ENCODE results near the gene LMX1B.

Gene LMX1B

DNA sequence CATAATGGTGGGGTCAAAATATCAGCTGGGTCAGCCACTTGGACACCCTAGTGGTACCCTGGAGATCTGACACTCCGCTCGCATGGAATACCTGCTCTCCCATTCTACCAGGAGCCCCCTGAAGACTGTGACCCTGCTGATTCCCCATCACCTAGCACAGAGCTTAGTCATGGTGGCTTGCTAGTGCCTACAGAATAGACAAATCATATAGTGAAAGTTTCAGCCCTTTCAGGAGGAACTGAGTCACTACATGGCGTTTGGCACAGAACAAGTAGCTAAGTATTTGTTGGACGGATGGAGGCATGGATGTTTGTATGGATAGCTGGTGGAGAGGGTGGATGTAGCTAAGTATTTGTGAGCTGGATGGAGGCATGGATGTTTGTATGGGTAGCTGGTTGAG lies 65.3 kb downstream of the LMX1B start (continued):
- TF ChIP-seq, protein P1, sequence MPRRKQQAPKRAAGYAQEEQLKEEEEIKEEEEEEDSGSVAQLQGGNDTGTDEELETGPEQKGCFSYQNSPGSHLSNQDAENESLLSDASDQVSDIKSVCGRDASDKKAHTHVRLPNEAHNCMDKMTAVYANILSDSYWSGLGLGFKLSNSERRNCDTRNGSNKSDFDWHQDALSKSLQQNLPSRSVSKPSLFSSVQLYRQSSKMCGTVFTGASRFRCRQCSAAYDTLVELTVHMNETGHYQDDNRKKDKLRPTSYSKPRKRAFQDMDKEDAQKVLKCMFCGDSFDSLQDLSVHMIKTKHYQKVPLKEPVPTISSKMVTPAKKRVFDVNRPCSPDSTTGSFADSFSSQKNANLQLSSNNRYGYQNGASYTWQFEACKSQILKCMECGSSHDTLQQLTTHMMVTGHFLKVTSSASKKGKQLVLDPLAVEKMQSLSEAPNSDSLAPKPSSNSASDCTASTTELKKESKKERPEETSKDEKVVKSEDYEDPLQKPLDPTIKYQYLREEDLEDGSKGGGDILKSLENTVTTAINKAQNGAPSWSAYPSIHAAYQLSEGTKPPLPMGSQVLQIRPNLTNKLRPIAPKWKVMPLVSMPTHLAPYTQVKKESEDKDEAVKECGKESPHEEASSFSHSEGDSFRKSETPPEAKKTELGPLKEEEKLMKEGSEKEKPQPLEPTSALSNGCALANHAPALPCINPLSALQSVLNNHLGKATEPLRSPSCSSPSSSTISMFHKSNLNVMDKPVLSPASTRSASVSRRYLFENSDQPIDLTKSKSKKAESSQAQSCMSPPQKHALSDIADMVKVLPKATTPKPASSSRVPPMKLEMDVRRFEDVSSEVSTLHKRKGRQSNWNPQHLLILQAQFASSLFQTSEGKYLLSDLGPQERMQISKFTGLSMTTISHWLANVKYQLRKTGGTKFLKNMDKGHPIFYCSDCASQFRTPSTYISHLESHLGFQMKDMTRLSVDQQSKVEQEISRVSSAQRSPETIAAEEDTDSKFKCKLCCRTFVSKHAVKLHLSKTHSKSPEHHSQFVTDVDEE (CRISPR knock-in tag; IDR thresholded peaks at IDR 0.05) = no peak
- no peak for TF ChIP-seq POU6F1 (CRISPR knock-in tag; IDR thresholded peaks at IDR 0.05; ENCODE audit: borderline replicate concordance, low read depth)
- no peak for TF ChIP-seq CSRNP3 (CRISPR knock-in tag; IDR thresholded peaks at IDR 0.05)

GRCh38 chr9:126681336-126681735 lies 67.6 kb downstream of the LMX1B start:
- TF ChIP-seq ISL1 (CRISPR knock-in tag; IDR thresholded peaks at IDR 0.05) (no peak), OSR1 (CRISPR knock-in tag; IDR thresholded peaks at IDR 0.05) (no peak), ZFP30 (CRISPR knock-in tag; IDR thresholded peaks at IDR 0.05) (no peak), TCF4 (CRISPR knock-in tag; IDR thresholded peaks at IDR 0.05; ENCODE audit: borderline replicate concordance) (no peak), SNAI2 (CRISPR knock-in tag; IDR thresholded peaks at IDR 0.05) (no peak), ZC3H10 (CRISPR knock-in tag; IDR thresholded peaks at IDR 0.05) (no peak), RARB (CRISPR knock-in tag; IDR thresholded peaks at IDR 0.05) (no peak), GLIS3 (CRISPR knock-in tag; IDR thresholded peaks at IDR 0.05) (no peak), TOX (CRISPR knock-in tag; IDR thresholded peaks at IDR 0.05; ENCODE audit: borderline replicate concordance) (no peak), PPARA (CRISPR knock-in tag; IDR thresholded peaks at IDR 0.05; ENCODE audit: borderline replicate concordance) (no peak), ZNF8 (CRISPR knock-in tag; IDR thresholded peaks at IDR 0.05) (no peak), ARNTL (CRISPR knock-in tag; IDR thresholded peaks at IDR 0.05; ENCODE audit: borderline replicate concordance, low read depth) (no peak), CSRNP3 (CRISPR knock-in tag; IDR thresholded peaks at IDR 0.05) (no peak), CREB5 (CRISPR knock-in tag; IDR thresholded peaks at IDR 0.05; ENCODE audit: low read depth) (no peak)
- TF ChIP-seq, protein P2, sequence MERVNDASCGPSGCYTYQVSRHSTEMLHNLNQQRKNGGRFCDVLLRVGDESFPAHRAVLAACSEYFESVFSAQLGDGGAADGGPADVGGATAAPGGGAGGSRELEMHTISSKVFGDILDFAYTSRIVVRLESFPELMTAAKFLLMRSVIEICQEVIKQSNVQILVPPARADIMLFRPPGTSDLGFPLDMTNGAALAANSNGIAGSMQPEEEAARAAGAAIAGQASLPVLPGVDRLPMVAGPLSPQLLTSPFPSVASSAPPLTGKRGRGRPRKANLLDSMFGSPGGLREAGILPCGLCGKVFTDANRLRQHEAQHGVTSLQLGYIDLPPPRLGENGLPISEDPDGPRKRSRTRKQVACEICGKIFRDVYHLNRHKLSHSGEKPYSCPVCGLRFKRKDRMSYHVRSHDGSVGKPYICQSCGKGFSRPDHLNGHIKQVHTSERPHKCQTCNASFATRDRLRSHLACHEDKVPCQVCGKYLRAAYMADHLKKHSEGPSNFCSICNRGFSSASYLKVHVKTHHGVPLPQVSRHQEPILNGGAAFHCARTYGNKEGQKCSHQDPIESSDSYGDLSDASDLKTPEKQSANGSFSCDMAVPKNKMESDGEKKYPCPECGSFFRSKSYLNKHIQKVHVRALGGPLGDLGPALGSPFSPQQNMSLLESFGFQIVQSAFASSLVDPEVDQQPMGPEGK (CRISPR knock-in tag; IDR thresholded peaks at IDR 0.05; ENCODE audit: borderline replicate concordance) = no peak
- TF ChIP-seq, protein P1 (CRISPR knock-in tag; IDR thresholded peaks at IDR 0.05) = no peak
- no peak for ATAC-seq

Measured in SK-N-SH treated with all-trans-retinoic acid at 6 μM for 48 hours (cell line).